T-helper 2 cell treated with Interferon-gamma antibody and Interleukin-4, amounts not matched to agents 5 μg/mL and 100 μg/mL, for 36 hours (primary cell): Measurements from ENCODE around the gene WNT7B.

Experiments
- DNase-seq: peaks from one replicate; pipeline ENCODE4 v3.0.0; 2021; ENCODE audit warnings: low spot score
- H3K27ac Mint-ChIP-seq: one replicate; pipeline ENCODE4 v1.8.0; 2021; ENCODE audit warnings: mild to moderate bottlenecking, mixed read lengths
- H3K27me3 Mint-ChIP-seq: one replicate; pipeline ENCODE4 v1.8.0; 2021; ENCODE audit warnings: low read depth, mixed read lengths
- H3K36me3 Mint-ChIP-seq: one replicate; pipeline ENCODE4 v1.8.0; 2021; ENCODE audit warnings: low read depth, mixed read lengths
- H3K4me1 Mint-ChIP-seq: one replicate; pipeline ENCODE4 v1.8.0; 2021; ENCODE audit warnings: low read depth, mixed read lengths
- H3K4me3 Mint-ChIP-seq: one replicate; pipeline ENCODE4 v1.8.0; 2022; ENCODE audit warnings: mild to moderate bottlenecking, moderate library complexity, mixed read lengths
- H3K9me3 Mint-ChIP-seq: one replicate; pipeline ENCODE4 v1.8.0; 2021; ENCODE audit warnings: mixed read lengths

The WNT7B gene

GRCh38 chr22:45891021-45891421 is 85.9 kb downstream of the WNT7B start:
- H3K9me3 Mint-ChIP-seq, result no peaks in the 10 kb centered on the region
- no peaks in the 10 kb centered on the region for H3K4me1 Mint-ChIP-seq
- H3K27me3 Mint-ChIP-seq, result peaks cover 3% of the 10 kb centered on the region
- no peak overlapping the region for H3K27ac Mint-ChIP-seq
- no peak for DNase-seq
- no peaks in the 10 kb centered on the region for H3K36me3 Mint-ChIP-seq
- H3K4me3 Mint-ChIP-seq, result no peak overlapping the region

- Mint-ChIP-seq H3K27me3 (peaks cover 3% of the 10 kb centered on the region), H3K4me1 (no peaks in the 10 kb centered on the region), H3K9me3 (no peaks in the 10 kb centered on the region), H3K4me3 (no peak overlapping the region), H3K27ac (no peak overlapping the region), H3K36me3 (no peaks in the 10 kb centered on the region)
- no peak for DNase-seq
These were observed 86.7 kb downstream of the WNT7B start for GRCh38 chr22:45890351-45890635.

GRCh38 chr22:45889539-45890350 is 87.2 kb downstream of the WNT7B start:
- H3K27ac Mint-ChIP-seq, result no peak overlapping the region
- H3K4me3 Mint-ChIP-seq, result no peak overlapping the region
- DNase-seq, result no peak
- no peaks in the 10 kb centered on the region for H3K9me3 Mint-ChIP-seq
- no peaks in the 10 kb centered on the region for H3K4me1 Mint-ChIP-seq
- no peaks in the 10 kb centered on the region for H3K36me3 Mint-ChIP-seq
- H3K27me3 Mint-ChIP-seq, result peaks cover 3% of the 10 kb centered on the region

DNA sequence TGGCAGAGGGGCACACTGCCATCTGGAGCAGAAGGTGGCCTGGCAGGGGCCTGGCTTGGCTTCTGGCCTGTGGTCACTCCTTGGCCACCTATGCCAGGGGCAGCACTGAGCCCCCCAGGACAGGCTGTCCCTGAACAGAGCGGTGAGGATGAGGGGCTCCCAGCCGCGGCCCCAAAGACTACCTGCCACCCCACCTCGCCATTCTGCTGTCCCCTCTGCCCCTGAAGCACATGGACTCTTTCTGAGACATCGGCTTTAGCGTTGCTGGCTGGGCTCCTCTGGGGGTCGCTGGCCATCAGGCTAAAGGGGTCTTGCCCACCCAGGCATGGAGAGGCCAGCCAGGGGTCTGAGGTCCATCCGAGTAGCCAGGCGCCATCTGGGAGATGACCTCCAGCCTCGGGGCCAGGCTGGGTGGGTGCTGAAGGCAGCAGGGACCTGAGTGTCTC is 87.8 kb downstream of the WNT7B start:
- peaks cover 3% of the 10 kb centered on the region for H3K27me3 Mint-ChIP-seq

DNA sequence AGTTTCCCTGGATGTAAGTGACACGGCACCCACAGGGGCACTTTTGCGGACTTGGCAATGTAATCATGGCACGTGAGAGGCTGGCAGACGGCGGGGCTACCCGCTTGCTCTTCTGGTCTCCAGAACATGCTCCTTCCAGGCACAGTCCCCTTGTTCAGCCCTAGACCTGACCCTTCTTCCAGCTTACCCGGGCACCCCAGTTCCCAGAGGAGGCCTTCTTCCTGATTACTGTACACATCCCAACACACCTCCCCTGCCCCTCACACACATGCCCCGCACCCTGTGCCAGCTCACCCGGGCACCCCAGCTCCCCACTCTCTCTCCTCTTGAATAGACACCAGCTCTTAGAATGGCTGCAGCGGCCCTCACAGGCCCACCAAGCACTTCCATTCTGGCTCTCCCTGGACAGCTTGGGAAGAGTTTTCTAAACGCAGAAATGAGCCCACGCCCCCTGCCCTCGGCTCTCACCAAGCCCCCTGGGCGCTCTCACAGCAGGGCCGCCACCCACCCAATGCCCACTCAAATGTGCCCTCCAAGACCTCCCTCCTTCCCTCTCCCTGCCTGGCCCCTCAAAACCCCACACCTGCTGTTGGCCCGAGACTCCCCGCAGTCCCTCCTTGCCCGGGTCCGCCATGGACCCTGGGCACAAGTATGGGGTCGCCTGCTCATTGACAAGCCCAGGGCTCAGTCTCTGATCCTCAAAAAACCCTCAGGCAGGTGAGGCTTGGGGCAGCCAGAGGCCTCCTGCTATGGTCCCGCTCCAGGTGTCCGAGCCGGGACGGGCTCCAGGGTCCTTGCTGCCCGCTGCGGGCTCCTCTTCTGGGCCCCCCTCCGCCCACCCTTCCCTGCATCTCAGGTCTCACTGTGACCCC is 88.5 kb downstream of the WNT7B start:
- no peak for DNase-seq
- no peak overlapping the region for H3K4me3 Mint-ChIP-seq
- H3K4me1 Mint-ChIP-seq, result no peaks in the 10 kb centered on the region
- H3K9me3 Mint-ChIP-seq, result no peaks in the 10 kb centered on the region
- no peak overlapping the region for H3K27ac Mint-ChIP-seq
- H3K27me3 Mint-ChIP-seq, result peaks cover 3% of the 10 kb centered on the region
- no peaks in the 10 kb centered on the region for H3K36me3 Mint-ChIP-seq

More for the DNA sequence above, 87.8 kb downstream of the WNT7B start:
- no peak overlapping the region for H3K4me3 Mint-ChIP-seq
- no peaks in the 10 kb centered on the region for H3K4me1 Mint-ChIP-seq
- DNase-seq, result no peak
- H3K27ac Mint-ChIP-seq, result no peak overlapping the region
- H3K36me3 Mint-ChIP-seq, result no peaks in the 10 kb centered on the region
- no peaks in the 10 kb centered on the region for H3K9me3 Mint-ChIP-seq

DNA sequence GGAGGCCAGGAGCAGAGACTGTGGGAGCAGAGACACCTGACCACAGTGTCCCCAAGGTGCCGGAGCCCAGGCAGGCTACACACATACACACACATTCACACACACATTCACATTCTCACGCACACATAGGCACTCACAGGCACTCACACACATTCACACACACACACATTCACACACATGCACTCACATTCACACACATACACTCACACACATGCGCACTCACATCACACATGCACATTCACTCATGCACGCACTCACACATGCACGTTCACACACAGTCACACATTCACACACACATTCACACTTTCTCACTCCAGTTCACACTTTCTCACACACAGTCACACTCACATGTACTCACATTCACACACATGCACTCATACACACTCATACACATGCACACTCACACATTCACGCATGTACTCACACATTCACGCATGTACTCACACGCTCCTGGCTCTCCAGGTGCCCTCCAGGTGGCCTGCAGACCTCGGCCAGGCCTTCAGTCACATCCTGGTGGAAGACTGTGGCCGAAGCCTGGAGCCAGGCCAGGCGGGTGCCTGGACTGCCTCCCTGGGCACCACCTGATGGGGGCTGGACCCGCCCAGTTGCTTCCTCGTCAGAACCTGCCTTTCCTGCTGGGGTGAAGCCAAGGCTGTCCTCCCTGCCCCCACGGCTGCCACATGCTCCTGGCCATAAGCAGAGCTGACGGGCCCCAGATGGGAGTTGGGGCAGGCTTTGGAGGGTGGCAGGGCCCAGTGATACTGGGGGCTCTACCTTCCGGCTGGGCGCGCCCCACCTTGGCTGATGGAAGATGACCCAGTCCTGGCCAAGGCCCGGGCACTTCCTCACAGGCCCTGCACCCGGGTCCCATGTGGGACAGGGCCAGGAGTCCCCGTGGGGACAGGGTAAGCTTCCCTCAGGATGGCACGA is 89.5 kb downstream of the WNT7B start:
- no peaks in the 10 kb centered on the region for H3K4me1 Mint-ChIP-seq
- no peak for DNase-seq
- no peaks in the 10 kb centered on the region for H3K36me3 Mint-ChIP-seq
- no peak overlapping the region for H3K4me3 Mint-ChIP-seq
- H3K9me3 Mint-ChIP-seq, result no peaks in the 10 kb centered on the region
- peaks cover 3% of the 10 kb centered on the region for H3K27me3 Mint-ChIP-seq
- no peak overlapping the region for H3K27ac Mint-ChIP-seq

GRCh38 chr22:45886540-45886939 is 90.4 kb downstream of the WNT7B start:
- Mint-ChIP-seq H3K27ac (no peak overlapping the region), H3K9me3 (no peaks in the 10 kb centered on the region), H3K27me3 (no peaks in the 10 kb centered on the region), H3K36me3 (no peaks in the 10 kb centered on the region), H3K4me1 (no peaks in the 10 kb centered on the region), H3K4me3 (no peak overlapping the region)
- no peak for DNase-seq

GRCh38 chr22:45885941-45886395 is 91.0 kb downstream of the WNT7B start:
- Mint-ChIP-seq H3K4me3 (no peak overlapping the region), H3K27me3 (peaks cover 4% of the 10 kb centered on the region)
- DNase-seq, result no peak

DNA sequence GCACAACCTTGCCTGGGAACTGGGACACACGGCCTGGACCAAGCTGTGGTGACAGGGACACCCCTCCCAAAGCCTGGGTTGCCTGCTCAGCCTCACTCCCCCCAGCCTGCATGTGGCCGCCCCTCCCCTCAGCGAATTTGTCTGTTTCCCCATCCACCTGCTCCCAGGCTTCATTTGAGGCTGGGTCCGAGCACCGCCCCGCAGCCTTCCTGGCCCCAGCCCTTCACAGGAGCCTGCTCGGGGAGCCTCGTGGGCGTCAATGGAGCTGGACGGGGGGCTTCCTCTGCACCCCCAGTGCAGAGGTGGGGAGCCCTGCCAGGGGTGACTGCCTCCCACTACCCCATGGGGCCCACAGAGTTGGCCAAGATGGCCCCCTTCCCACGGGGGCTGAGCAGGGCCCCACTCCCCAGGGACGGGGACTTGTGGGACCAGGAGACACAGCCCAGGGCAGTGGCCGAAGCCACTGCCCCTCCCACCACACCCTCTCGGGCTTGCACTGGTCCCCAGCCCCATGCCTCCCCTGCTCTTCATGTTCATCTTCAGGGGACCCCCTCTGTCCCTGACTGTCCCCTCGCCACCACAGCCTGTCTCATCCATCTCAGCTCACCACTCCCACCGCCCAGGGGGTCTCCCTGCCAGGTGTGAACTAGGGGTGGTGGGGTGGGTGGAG is 91.7 kb downstream of the WNT7B start:
- no peaks in the 10 kb centered on the region for H3K9me3 Mint-ChIP-seq
- no peaks in the 10 kb centered on the region for H3K36me3 Mint-ChIP-seq
- H3K27ac Mint-ChIP-seq, result no peak overlapping the region
- H3K27me3 Mint-ChIP-seq, result peaks cover 9% of the 10 kb centered on the region
- no peak for DNase-seq
- no peaks in the 10 kb centered on the region for H3K4me1 Mint-ChIP-seq
- H3K4me3 Mint-ChIP-seq, result no peak overlapping the region

More at GRCh38 chr22:45885941-45886395, 91.0 kb downstream of the WNT7B start:
- Mint-ChIP-seq H3K36me3 (no peaks in the 10 kb centered on the region), H3K27ac (no peak overlapping the region), H3K9me3 (no peaks in the 10 kb centered on the region), H3K4me1 (no peaks in the 10 kb centered on the region)

GRCh38 chr22:45884201-45885062 is 92.5 kb downstream of the WNT7B start:
- no peak for DNase-seq
- no peaks in the 10 kb centered on the region for H3K36me3 Mint-ChIP-seq
- H3K27me3 Mint-ChIP-seq, result peaks cover 17% of the 10 kb centered on the region
- H3K27ac Mint-ChIP-seq, result no peak overlapping the region
- no peaks in the 10 kb centered on the region for H3K4me1 Mint-ChIP-seq
- no peak overlapping the region for H3K4me3 Mint-ChIP-seq
- no peaks in the 10 kb centered on the region for H3K9me3 Mint-ChIP-seq

- H3K36me3 Mint-ChIP-seq, result no peaks in the 10 kb centered on the region
These were observed 93.2 kb downstream of the WNT7B start for GRCh38 chr22:45883811-45884170.

DNA sequence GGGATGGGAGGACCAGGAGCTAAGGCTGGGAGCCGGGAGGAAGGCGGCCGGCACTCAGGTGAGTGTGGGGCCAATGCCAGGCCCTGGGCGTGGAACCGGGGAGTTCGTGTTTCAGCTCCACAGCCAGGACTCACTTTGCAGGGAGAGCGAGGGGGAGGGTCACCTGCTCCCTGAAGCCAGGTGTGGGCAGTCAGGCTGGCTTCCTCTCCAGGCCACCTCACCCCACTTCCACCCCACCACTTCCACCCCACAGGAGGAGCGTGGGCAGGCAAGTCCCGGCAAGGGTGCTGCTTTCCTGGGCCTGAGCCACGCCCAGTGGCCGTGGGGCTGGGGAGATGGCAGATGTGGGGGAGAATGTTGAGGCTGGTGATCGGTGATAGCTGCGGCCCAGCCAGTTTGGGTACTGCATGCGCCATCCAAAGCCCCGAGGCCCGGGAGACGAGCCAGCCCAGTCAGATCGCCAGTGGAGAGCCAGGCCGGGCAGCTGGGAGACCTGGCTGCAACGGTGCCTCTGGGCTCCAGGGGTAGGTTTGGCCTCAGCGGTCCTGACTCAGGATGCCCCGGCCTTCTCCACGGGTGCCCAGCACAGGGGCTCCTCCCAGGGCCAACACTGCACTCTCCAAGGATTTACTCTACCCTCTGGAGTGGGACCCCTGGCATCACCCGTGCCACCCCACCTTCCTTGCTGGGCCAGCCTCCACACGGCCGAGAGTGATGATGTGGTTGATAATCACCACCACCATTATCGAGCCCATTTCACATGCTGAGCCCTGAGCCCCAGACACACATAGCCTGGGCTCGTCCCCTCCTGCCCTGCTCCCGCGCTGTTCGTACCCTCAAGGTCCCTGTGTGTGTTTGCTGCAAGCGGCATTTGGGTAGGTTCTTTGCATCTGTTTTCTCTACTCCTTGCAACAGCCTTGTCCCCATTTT is 93.8 kb downstream of the WNT7B start:
- Mint-ChIP-seq H3K4me1 (no peaks in the 10 kb centered on the region), H3K27ac (no peak overlapping the region), H3K4me3 (no peak overlapping the region), H3K36me3 (no peaks in the 10 kb centered on the region), H3K27me3 (peaks cover 27% of the 10 kb centered on the region), H3K9me3 (no peaks in the 10 kb centered on the region)
- DNase-seq, result no peak

More at GRCh38 chr22:45883811-45884170, 93.2 kb downstream of the WNT7B start:
- no peaks in the 10 kb centered on the region for H3K4me1 Mint-ChIP-seq
- peaks cover 21% of the 10 kb centered on the region for H3K27me3 Mint-ChIP-seq
- H3K27ac Mint-ChIP-seq, result no peak overlapping the region
- H3K4me3 Mint-ChIP-seq, result no peak overlapping the region
- DNase-seq, result no peak
- no peaks in the 10 kb centered on the region for H3K9me3 Mint-ChIP-seq
